Activated CD8-positive, alpha-beta memory T cell treated with anti-CD3 and anti-CD28 coated beads, Interleukin-2, amount 50 U/mL, for 48 hours (primary cell): ENCODE data around the gene NTN5.
"Not testable (repeated sequence)": the region's sequence is repeated elsewhere in the genome, so short reads cannot be mapped to it uniquely, and the experiment has no call there.

ENCODE experiments used
- DNase-seq: peaks from one replicate; pipeline ENCODE4 v3.0.0-alpha.2; 2020

The NTN5 gene

DNA sequence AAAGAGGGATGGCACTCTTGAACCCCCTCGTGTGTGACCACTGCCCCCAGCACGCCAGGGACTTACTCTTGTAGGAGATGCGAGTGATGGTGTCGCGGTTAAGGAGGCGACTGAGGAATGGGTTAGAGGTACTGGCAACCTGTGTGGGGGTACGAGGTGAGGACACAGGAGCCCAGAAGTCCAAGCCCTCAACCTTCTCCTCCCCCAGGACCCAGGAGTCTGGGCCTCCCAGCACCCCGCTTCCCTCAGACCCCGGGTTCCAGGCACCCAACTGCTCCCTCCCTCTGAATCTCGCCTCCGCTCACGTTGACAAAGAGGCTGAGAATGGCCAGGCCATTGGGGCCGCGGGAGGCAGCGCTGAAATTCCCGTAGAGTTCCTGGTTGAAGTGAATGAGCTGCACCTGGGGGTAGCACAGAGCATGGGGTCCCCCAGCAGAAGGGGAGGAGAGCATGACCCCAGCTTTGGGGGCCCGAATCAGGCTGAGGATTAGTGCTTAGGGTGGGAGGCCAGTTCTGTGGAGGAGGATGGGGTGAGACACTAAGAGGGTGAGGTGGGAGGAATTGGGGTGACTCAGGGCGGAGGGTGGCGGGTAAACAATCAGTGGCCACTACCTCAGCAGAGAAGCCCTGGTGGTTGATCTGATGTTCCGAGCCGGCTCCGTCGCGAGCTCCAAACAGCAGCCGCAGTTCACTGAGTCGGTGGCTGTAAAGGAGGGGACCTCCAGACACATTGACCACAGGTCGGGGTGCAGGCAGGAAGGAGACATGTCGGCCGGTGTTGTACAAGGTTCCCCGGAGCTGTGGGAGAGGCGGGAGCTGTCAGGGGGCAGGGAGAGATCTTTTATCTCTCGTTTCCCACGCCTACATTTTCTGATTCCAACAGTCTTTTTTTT is 33.1 kb downstream of the NTN5 start:
- no peak for DNase-seq

DNA sequence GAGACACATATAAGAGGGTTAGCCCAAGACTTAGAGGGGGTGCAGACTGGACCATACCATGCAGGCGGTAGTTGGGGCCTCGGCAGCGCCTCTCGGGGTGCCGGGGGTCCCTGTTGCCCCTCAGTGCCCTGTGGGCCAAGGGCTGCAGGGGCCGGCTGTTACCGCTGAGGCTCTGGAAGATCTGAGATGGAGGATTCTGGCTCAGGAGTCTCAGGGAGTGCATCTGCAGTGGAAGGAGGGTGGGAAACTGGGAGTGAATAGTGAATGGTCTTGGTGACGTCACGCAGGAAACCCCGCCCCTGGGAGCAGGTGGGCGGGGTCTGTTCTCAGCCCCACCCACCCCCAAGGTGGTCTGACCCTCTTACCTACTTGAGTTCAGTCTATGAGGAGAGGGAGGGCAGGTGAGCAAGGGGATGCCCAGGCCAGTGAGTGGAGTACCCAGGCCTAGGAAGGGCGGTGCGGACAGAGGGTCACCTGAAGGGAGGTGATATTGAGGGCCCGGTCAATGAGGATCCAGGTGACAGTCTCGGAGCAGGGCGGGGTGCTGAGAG is 33.9 kb downstream of the NTN5 start:
- peak; percentile 65 for DNase-seq

DNA sequence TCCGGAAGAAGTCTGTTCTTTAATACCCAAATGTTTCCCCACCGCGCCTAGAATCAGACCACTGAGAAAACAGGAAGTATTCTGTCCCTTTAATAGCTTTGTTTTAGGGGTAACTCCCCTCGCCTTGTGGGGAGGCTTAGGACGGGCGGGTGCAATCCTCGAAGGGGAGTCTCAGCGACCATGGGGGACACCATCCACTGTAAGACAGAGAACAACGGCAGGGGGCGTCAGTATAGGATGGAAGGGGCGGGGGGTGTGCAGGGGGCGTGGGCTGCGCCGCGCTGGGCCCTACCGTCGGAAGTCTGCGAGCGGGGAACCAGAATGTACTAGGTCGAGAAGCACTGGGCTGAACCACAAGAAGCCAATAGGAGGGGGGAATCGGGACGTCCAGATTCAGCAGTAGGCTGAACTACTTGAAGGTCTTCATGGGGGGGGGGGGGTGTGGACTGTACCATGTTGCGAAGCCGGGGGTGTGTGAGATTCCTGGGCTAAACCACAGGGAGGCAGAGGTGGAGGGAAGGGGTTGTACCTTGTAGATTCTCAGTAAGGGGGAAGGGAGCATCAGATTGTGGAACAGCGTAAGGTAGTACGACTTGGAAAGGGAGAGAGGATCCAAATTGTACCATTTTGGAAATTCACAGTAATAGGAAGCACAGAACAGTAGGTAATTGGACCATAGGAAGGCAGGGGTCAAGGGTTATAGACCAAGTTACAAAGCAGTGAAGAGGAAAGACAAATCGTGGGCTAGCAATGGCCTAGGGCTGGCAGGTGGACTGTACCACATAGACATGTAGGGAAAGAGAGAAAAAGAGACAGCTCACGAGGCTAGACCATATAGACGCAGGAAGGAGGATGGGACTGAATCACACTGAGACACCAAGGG is 34.6 kb downstream of the NTN5 start:
- DNase-seq: peak; percentile 80

GRCh38 chr19:48637449-48637947 is 35.3 kb downstream of the NTN5 start:
- DNase-seq: peak; percentile 97

- DNase-seq: peak; percentile 73
Measured at GRCh38 chr19:48636859-48637448, 35.9 kb downstream of the NTN5 start, which contains the start of gene DBP. Gene DBP (minus strand): TSS chr19:48637379. CDS start chr19:48636994, 385 bp downstream.

DNA sequence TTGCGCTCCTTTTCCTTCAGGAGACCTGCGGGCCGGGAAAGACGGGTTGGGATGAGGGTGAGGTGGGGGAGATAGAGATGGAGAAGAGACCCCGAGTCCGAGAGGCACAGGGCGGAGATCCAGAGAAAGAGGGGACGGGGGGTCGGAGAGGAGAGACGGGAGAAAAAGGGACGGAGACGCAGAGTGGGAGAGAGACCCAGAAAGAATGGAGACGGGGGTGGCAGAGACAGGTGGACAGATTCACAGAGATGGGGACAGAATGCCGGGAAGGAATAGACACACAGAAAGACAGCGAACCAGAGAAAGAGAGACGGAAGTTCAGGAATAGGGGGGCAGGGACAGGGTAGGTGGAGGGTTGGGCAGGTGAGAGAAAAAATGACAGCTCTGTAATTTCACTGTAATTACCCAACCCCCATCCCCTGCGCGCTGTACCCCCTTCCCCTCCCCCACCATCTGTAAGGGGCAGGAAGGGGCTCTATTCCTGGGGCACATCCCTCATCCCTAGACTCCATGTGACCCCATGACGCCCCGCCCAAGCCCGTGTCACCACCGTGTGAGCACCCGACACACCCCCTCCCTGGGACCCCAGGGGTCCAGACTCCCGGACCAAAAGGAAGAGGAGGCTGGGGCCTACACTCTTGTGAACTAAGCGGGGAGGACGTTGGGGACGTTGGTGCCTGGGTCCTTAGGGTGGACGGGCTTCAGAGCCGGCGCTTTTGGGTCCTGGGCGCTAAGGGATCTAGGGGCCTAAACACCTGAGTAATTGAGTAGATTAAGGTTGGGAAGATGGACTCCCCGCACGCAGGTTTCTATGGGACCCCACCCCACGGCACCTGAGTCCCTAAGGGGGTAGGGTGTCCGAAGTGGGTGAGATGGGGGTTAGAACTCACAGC is 36.6 kb downstream of the NTN5 start:
- peak; percentile 64 for DNase-seq

DNA sequence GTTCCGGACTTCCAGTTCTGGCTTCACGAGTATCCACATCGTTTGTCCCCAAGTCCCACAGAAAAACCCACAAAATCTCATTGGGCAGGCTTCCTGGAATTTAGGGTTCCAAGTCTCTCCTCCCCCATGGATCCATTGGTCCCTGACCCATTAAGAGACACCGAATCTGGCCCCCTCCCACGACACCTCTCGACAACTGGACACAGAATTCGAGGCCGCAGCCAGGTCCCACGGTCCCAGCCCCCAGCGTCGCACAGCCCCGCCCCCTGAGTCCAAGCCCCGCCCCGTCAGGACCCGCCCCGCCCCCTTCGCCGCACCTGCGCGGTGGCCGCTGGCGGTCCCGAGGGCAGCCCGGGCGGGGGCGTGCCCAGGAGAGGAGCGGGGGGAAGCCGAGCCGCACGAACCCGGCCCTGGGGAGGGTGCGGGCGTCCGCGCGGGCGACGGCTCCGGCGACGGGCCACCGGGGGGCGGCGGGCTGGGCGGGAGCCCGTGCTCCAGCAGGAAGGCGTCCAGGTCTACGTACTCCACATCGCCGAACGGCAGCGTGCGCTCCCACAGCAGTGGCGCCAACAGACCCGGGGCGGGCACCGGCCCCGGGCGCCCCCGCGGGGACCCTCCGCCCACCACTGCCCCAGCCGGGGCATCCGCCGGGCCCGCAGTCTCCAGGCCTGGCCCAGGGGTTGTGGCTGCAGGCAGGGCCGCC is 37.4 kb downstream of the NTN5 start:
- DNase-seq: peak; percentile 93

GRCh38 chr19:48634424-48635262 is 38.2 kb downstream of the NTN5 start:
- DNase-seq: peak; percentile 96

GRCh38 chr19:48634036-48634342 is 38.8 kb downstream of the NTN5 start:
- no peak for DNase-seq

DNA sequence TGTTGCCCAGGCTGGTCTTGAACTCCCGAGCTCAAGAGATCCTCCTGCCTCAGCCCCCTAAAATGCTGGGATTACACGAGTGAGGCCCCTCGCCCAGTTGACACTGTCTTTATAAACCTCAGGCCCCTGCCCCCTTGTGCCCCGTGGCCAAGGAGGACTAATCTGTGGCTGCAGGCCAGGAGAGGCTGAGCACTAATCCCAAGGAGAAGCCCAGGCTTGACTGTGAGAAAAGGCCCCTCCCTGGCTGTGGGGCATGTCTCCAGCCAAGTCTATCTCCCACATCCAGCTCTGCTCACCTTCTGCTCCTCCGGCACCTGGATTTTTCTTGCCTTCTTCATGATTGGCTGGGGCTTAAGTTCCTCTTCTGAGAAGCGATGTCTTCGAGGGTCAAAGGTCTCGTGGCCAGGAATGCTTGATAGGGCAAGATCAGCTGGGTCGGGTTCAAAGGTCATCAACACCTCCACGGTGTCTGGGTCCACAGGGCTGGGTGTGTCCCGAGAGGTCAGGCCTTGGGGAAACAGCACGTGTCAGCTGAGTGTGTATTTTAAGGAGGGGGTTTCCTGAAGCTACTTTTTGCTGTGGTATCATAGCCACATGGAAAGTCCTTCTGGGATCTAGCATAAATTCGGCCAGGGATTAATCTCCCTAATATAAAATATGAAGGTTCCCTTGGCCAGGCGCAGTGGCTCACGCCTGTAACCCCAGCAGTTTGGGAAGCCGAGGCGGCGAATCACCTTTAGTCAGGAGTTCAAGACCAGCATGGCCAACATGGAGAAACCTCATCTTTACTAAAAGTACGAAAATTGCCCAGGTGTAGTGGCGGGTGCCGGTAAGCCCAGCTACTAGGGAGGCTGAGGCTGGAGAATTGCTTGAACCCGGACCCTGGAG is 39.4 kb downstream of the NTN5 start:
- no peak for DNase-seq

DNA sequence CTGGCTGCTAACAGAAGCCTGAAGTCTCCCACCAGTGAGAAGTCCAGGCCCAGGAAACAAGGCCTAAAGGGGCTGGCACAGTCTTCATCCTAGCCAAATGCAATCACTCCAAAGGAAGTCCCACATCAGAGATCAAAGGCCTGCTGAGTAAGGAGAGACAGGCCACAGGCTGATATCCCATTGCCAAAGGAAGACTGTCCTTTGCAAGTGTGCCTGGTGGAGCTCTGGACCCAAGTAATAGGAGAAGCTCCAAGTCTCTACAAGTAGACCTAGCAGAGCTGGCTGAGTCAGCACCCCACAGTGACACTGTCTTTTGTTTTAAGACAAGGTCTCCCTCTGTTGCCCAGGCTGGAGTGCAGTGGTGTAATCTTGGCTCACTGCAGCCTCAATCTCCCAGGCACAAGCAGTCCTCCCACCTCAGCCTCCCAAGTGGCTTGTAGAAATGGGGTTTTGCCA is 40.1 kb downstream of the NTN5 start:
- DNase-seq: no peak

GRCh38 chr19:48632286-48632685 is 40.5 kb downstream of the NTN5 start:
- DNase-seq: not testable (repeated sequence)

- no peak for DNase-seq
Measured at GRCh38 chr19:48631225-48631624, 41.6 kb downstream of the NTN5 start.

DNA sequence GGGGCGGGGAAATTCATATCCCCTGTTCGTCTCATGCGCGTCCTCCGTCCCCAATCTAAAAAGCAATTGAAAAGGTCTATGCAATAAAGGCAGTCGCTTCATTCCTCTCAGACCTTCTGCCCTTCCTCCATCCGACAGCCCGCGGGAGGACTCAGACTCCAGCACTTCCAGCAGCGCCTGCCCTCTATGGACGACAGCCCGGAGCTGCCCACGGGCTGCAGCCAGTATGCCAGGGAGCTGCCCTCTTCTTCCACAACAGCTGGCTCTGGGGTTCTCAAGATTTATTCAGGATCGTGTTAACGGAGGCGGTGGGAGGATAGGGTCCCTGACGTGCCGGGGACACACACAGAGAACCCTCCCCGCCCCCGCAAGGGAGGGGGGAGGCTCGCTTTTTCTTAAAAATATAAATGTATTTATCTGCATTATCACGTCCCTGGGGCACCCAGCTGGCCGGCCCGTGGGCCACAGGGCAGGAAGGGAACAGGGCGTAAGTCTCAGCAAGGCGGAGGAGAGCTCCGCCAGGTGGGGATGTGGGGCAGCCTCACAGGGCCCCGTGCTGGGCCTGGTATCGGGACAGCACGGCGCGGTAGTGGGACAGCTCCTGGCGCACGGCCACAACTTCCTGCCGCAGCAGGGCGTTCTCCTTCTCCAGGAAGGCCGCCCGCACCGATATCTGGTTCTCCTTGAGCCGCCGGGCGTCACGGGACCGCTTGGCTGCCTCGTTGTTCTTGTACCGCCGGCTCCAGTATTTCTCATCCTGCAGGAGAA is 42.3 kb downstream of the NTN5 start:
- no peak for DNase-seq

DNA sequence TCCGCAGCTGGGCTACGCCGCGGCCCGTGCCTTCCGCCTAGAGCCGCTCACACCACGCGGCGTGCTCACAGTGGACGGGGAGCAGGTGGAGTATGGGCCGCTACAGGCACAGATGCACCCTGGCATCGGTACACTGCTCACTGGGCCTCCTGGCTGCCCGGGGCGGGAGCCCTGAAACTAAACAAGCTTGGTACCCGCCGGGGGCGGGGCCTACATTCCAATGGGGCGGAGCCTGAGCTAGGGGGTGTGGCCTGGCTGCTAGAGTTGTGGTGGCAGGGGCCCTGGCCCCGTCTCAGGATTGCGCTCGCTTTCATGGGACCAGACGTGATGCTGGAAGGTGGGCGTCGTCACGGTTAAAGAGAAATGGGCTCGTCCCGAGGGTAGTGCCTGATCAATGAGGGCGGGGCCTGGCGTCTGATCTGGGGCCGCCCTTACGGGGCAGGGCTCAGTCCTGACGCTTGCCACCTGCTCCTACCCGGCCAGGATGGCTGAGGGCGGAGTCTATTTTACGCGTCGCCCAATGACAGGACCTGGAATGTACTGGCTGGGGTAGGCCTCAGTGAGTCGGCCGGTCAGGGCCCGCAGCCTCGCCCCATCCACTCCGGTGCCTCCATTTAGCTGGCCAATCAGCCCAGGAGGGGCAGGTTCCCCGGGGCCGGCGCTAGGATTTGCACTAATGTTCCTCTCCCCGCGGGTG is 43.1 kb downstream of the NTN5 start:
- DNase-seq: no peak

- DNase-seq: no peak
Measured at GRCh38 chr19:48629297-48629598, 43.6 kb downstream of the NTN5 start.

- DNase-seq: no peak
Measured at GRCh38 chr19:48628486-48629296, 44.1 kb downstream of the NTN5 start.
